ENCODE data around the gene SVBP.
"Not testable (repeated sequence)": the region's sequence is repeated elsewhere in the genome, so short reads cannot be mapped to it uniquely, and the experiment has no call there.

Gene SVBP

DNA sequence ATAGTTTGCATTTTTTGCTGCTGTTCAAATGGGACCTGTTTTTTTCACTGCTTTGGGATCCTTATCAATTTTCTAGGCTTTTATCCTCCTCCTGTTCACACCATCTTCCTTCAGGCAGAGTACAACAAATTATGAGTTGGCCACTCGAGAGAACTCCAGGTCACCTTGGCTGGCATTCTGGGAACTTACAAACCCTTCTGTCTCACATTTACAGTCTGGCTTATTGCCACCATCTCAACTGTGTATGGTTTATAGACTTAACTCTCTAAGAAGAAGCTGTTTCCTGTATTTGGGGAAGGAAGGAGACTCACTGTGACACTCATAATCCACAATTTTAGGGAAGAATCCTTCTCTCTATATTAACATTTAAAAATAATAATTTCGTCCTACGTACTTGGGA, 23.8 kb upstream of the SVBP start:
- no peak for FAIRE-seq

- FAIRE-seq, result no peak
These were observed 21.4 kb upstream of the SVBP start for GRCh38 chr1:42838482-42839190.

DNA sequence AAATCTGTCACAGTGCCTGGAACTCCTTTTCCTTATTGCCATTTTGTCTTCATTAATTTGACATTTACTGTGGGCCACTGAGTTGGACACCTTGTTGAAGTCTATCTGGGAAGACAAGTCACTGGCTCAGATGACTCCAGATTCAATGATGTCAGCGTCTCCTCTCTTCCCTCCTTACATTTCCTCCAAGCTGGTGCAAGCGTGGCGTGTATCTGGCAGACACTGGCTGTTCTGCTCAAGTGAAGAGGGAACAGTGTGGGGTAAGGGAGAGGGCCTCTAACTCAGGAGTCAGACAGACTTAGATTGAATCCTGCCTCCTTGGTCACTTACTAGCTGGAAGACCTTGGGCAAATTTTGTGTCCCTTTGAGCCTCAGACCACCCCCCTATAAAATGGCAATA, 20.5 kb upstream of the SVBP start:
- FAIRE-seq, result no peak

DNA sequence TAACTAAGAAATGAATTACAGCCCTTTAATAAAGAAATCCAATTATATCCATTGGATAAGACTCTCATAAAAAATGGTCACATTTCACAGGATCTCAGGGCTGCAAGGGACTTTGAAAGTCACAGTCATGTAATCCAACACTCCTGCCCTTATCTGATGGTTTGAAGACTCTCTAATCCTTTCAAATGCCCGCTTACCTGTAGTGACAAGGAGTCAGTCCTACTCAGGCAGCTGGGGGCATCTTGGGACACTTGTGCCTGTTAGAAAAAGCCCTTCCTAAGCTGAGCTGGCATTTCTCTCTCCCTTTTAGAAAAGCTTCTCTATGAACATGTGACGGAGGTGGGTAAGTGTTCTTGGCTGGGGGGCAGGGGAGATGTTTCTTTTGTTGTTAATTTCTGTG, 18.2 kb upstream of the SVBP start:
- FAIRE-seq, result no peak

DNA sequence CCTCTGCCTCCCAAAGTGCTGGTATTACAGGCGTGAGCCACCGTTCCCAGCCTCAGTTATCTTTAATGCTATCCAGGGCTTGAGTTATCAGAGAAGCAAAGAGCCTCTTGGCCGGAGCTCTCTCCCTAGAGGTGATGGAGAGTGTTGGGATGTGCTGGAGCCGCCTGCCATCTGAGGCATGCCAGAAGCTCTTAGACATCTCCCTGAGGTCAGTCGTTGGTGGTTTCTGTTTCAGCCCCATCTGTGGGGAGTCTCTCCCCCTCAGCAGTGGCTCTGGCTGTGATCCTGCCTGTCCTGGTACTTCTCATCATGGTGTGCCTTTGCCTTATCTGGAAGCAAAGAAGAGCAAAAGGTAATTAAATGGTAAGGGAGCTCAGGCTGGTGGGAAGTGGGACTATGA, 17.6 kb upstream of the SVBP start:
- no peak for FAIRE-seq

- no peak for FAIRE-seq
These were observed 16.8 kb upstream of the SVBP start for GRCh38 chr1:42833981-42834380.

DNA sequence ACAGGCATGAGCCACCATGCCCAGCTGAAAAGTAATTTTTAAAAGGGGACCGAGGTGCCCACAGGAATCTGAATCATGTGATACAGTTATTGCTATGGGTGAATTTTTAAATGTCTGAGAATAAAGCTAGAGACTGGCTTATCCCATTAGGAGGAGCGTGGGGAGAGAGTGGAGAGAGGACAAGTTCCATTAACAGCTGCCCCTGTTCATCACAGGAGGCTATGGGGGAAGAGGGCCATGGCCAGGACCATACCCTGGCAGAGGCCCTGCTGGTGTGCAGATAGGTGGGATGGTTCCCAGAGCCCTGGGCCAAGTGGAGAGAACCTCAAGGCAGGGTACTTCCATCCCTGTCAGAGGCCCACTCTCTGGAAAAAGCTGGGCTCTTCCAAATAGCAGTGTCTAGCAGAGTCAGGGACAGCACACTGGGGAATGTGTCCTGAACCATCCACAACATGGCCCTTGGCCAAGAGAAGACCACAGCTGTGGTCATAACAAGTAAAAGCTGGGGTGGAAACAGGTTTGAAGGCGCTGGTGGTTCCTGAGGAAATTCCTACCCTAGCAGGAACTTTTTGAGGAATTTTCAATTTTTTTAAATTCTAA, 15.5 kb upstream of the SVBP start:
- FAIRE-seq, result no peak

GRCh38 chr1:42831273-42831672, 14.1 kb upstream of the SVBP start:
- FAIRE-seq, result no peak

DNA sequence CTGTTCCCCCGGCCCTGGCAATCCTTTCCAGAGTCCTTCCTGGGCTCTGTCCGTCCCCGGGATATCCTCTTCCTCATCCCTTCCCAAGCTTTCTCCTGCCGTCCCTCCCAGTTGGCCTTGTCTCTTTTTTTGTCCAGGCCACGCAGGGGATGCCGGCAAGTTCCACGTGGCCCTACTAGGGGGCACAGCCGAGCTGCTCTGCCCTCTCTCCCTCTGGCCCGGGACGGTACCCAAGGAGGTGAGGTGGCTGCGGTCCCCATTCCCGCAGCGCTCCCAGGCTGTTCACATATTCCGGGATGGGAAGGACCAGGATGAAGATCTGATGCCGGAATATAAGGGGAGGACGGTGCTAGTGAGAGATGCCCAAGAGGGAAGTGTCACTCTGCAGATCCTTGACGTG, 13.4 kb upstream of the SVBP start:
- no peak for FAIRE-seq

DNA sequence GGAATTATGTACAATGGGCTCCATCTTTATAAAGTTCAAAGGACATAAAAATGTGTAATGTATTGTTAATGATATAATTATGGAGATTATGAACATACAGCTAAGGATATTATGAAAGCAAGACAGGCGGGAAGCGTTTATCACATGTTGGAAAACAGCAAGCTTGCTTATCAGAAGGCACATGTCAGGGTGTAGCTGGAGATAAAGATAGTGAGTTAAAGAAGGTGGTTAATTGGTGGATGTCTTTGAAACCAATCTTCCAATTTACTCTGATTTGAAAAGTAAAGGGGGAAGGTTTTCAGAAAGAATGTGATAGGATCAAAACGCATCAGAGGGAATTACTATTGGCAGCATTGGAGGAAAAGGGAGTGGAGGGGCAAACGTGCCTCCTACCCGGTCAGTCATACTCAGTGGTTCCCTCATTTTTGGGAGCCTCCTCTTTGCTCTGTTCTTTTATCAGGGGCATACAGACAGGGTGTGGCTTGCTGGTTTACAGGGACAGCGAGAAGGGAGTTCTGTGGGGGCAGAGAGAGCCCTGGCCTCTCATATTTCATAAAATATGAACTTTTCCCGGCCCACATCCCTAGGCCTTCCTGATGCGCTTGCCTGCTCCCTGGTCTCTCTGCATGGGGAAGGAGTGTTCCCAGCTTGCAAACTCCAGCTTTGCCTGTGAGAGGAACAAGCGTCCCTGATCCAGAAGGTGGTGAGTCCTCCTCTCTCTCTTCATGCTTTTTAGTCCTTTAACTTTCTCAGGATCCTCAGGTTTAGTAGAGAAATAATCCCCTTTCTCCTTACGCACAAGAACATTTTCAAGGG, 8.0 kb upstream of the SVBP start:
- FAIRE-seq, result no peak

DNA sequence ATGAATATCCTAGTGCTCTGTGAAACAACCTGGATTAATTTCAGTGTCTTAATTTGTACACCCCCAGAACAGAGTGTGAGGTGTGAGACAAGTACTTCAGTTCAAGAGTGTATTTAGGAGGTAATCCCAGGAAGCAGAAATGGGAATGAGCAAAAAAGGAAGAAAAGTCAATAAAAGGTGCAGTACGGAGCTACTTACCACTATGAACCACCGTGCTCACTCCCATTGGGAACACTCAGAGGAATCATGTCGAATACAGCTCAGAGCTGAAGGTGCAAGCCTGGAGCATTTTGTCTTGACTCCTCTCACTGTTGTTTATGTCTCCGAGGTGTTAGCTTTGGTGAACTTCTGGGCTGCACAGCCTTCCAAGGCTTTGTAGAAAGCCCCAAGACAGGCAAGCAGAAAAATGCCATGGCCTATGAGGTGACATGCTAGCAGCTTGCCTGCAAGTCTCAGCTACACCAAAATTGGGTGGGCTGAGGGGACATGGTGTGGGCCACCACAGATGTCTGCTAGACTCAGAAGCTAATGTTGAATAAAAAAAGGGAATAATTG, 7.4 kb upstream of the SVBP start:
- no peak for FAIRE-seq

DNA sequence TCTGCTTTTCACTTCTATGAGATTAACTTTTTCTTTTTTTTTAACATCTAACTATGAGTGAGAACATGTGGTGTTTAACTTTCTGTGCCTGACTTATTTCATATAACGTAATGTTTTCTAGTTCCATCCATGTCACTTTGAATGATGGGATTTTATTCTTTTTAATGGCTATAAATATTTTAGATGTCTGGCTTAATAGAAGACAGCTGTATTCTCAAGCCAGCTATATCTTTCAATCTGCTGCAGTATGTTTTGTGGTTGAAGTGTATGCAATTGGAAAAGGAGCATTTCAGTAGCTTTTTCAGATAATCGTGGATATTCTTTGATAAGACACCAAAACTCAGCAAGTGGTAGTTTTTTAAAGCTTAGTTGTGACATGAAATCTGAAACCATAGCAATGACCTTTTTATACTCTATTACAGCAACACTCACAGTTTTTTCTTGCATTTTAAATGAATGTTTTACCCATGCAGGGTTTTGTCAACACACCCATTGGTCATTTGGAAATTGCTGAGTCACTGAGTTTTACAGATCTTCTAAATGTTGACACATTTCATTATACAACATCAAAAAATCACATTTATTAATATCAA, 5.7 kb upstream of the SVBP start:
- peak; percentile 79 for FAIRE-seq

DNA sequence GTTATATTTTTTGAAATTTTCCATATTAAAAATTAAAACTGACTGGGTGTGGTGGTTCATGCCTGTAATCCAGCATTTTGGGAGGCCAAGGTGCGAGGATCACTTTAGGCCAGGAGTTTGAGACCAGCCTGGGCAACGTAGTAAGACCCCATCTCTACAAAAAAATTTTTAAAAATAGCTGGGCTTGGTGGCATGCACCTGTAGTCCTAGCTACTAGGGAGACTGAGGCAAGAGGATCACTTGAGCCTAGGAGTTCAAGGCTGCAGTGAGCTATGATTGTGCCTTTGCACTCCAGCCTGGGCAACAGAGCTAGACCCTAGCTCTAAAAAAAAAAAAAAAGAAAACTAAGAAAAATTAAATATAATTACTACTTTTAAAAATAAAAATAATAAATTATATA, 4.5 kb upstream of the SVBP start:
- FAIRE-seq, result no peak

DNA sequence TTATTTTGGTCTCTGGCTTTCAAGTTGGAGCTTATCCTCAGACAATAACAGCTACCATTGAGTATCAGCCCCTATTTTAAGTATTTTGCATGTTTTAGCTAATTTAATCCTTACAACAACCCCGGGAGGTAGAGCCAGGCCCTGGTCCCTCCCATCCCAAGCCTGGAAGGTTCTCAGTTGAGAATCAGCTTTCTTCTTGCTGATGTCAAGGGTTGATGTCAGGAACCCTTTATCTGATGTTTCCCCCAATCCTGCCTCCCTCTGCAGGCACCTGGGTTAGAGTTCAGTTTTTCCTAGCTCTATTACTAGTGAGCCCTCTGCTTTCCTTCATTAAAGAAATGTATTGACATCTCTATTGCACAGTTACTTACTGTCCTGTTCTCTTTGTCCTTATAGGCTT, 3.6 kb upstream of the SVBP start:
- FAIRE-seq, result no peak

DNA sequence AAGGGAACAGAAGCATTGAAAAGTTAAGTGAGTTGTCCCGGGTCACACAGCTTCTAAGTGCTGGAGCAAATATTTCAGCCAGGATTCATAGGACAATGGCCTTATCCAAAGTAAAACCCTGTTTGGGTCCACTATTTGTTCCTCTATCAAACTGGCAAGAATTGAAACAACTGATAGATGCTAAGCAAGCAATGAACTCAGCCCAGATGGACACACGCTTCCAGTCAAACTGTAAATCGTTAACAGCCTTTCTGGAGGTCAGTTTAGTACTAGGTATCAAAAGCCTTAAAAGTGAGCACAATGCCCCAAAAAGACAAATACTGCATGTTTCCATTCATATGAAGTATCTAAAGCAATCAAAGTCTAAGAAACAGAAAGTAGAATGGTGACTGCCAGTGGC, 779 bp upstream of the SVBP start:
- FAIRE-seq, result no peak

GRCh38 chr1:42817440-42817767, 207 bp upstream of the SVBP start:
- no peak for FAIRE-seq

DNA sequence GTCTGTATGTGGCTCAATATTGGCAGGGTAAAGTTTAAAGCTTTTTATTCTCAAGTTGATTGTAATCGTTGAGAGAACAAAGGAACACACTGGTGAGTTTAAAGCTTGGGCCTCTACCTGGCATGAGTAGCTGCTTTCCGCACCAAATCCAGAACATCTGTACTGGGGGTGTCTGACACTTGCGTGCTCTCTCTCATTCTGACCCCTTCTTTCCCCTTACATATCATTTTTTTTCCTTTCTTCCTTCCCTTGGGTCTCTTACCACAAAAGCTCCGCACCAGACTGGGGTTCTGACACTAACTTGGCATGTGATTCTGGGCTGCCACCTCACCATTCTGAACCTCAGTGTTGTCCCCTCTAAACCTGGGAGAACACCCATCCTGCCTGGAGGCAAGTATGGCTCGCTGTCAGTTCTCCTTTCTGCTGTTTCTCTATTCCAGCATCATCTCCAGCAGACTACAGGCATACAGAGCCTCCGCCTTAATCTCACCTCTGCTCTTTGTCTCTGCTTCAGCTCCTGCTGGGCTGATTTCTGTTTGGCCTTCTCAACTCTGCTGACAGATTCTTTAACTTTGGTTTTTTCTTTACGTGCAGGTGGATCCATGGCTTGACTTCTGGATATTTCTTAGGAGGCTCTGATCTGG, 1.1 kb downstream of the SVBP start:
- FAIRE-seq, result no peak

- not testable (repeated sequence) for FAIRE-seq
These were observed 2.4 kb downstream of the SVBP start for GRCh38 chr1:42814815-42815214.

- FAIRE-seq, result no peak
These were observed 10.0 kb downstream of the SVBP start for GRCh38 chr1:42807056-42807668.

DNA sequence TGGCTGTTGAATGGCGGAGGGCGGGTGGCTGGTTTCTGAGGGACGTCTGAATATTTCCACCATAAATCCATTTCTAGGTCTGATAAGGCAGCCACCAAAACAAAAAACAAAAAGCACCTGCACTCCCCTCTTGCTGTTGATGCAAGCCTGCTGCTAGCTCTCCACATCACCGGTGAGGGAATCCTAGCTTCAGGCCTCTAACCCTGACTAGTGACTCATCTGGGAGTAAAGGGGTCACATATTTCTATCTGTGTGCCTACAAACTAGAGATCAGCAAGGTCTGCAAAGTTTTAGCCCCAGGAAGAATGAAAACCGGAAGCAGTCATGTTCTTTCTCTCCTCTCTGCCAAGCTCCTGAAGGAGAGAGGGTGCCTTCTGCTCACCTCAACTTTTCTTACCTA, 10.6 kb downstream of the SVBP start:
- no peak for FAIRE-seq

DNA sequence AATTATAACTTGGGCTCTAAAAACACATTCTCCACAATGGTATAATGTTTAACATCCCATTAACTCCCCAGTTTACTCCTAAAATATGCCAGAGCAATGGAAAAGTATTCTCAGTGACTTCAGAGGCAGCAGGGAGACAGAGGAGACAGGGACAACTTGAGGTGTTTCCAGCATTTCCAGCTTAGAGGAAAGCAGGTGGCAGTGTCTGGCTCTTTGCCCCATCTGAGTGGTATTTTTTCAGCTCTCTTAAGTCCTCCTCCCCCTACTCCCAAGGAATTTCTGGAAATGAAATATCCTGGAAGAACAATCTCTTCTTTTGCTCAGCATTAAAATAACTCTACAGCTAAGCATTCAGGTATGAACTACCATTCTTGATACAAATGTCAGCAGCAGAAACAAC, 11.0 kb downstream of the SVBP start:
- no peak for FAIRE-seq

- no peak for FAIRE-seq
These were observed 15.2 kb downstream of the SVBP start for GRCh38 chr1:42801832-42802473.

Data from endometrium (tissue), 2 donors.